Left lung (tissue), 10 donors: Measurements from ENCODE around the gene CHRDL2. TPM values are rescaled to one million over a fixed set of nuclear protein-coding genes. Genes with fewer than 3 reads are reported as not detected.

Source experiments
- ATAC-seq: fragments of 200-7000 bp; cut with Tn5 transposase; one replicate; pipeline ENCODE4 v1.9.1; 2020; ENCODE audit warnings: moderate library complexity
- DNase-seq, 4 donors: peaks; one replicate each; pipeline ENCODE4 v3.0.0-alpha.2; 2013 to 2020
- H3K27ac ChIP-seq, 2 donors: fragments of 200-600 bp; sonication (generic) in 1 of 2; one replicate each; pipeline versions ENCODE4 v1.5.0 to v1.8.0; 2020 to 2021
- H3K27me3 ChIP-seq, 2 donors: fragments of 200-600 bp; sonication (generic) in 1 of 2; one replicate each; pipeline versions ENCODE4 v1.5.0 to v1.8.0; 2020 to 2021
- H3K36me3 ChIP-seq, 2 donors: fragments of 200-600 bp; sonication (generic) in 1 of 2; one replicate each; pipeline versions ENCODE4 v1.5.0 to v1.8.0; 2020 to 2021
- H3K4me1 ChIP-seq, 2 donors: fragments of 200-600 bp; one replicate each; pipeline ENCODE4 v1.8.0; 2021
- H3K4me3 ChIP-seq, 2 donors: fragments of 200-600 bp; sonication (generic) in 1 of 2; one replicate each; pipeline versions ENCODE4 v1.5.0 to v1.8.0; 2020 to 2021; ENCODE audit warnings: mild to moderate bottlenecking in 1 of 2
- H3K9me3 ChIP-seq, 2 donors: fragments of 200-600 bp; sonication (generic) in 1 of 2; one replicate each; pipeline versions ENCODE4 v1.5.0 to v1.8.0; 2020 to 2021
- intact Hi-C, 2 donors: fragments of 100-400 bp; cut with DNase I; formaldehyde crosslinking; loops; one replicate each; pipeline versions ENCODE4 v1.11.2 to v1.14.2; 2022
- polyA plus RNA-seq, 6 donors: library from polyadenylated mRNA; unstranded; fragments of 120-200 nt; gene quantifications; one replicate each; pipeline ENCODE4 v1.2.1, GENCODE V29; 2013; ENCODE audit not compliant: insufficient read length in 6 of 6
- total RNA-seq, 2 donors: library from RNA; stranded (reverse); fragmentation: NEBNext Ultra II Directional; extraction: Animal tissue kit (Norgen Biotek cat#: 25700); gene quantifications; one replicate each; pipeline ENCODE4 v1.2.1, GENCODE V29; 2021
- TF ChIP-seq, protein P1 (sequence below), 2 donors: fragments of 200-600 bp; sonication (generic) in 1 of 2; IDR thresholded peaks; one replicate each; pipeline versions ENCODE4 v1.5.0 to v1.8.0; 2021; ENCODE audit warnings: antibody characterized with exemption in 2 of 2
- donor health status: DM: no; HTN: yes; CAD: no.
- donor health status: DM: no; HTN: no; CAD: no.

Gene CHRDL2
- total and polyA plus RNA-seq, 8 donors: 0.48 to 5.2 (median 0.69) TPM

DNA sequence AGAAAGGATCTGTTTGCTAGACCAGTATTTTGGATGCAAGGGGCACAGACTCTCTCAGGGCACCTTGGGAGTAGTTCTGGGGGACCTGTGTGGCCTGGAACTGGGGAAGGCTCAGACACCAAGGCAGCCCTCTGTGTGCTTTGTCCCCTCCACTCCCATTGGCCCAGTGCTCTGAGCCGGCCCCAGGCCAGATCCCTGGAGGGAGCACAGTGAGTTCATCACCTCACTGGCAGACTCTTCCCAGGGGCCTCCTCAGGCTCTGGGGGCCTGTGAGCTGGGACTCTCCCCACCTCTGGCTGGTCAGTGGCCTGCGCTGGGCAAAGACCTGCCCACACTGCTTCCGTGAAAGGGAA lies 51.7 kb downstream of the CHRDL2 start:
- intact Hi-C loops: no loop called here
- no peak overlapping the region for H3K27ac ChIP-seq
- ATAC-seq: no peak
- peak in 1 of 4 donors; percentile 13 for DNase-seq
- no peaks in the 10 kb centered on the region for H3K36me3 ChIP-seq
- H3K4me3 ChIP-seq: no peak overlapping the region
- TF ChIP-seq, protein P1, sequence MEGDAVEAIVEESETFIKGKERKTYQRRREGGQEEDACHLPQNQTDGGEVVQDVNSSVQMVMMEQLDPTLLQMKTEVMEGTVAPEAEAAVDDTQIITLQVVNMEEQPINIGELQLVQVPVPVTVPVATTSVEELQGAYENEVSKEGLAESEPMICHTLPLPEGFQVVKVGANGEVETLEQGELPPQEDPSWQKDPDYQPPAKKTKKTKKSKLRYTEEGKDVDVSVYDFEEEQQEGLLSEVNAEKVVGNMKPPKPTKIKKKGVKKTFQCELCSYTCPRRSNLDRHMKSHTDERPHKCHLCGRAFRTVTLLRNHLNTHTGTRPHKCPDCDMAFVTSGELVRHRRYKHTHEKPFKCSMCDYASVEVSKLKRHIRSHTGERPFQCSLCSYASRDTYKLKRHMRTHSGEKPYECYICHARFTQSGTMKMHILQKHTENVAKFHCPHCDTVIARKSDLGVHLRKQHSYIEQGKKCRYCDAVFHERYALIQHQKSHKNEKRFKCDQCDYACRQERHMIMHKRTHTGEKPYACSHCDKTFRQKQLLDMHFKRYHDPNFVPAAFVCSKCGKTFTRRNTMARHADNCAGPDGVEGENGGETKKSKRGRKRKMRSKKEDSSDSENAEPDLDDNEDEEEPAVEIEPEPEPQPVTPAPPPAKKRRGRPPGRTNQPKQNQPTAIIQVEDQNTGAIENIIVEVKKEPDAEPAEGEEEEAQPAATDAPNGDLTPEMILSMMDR (IDR thresholded peaks at IDR 0.05): no peak
- no peaks in the 10 kb centered on the region for H3K9me3 ChIP-seq
- H3K27me3 ChIP-seq: peaks cover 0 to 20% of the 10 kb centered on the region in 2 donors
- peaks cover 0 to 12% of the 10 kb centered on the region in 2 donors for H3K4me1 ChIP-seq

DNA sequence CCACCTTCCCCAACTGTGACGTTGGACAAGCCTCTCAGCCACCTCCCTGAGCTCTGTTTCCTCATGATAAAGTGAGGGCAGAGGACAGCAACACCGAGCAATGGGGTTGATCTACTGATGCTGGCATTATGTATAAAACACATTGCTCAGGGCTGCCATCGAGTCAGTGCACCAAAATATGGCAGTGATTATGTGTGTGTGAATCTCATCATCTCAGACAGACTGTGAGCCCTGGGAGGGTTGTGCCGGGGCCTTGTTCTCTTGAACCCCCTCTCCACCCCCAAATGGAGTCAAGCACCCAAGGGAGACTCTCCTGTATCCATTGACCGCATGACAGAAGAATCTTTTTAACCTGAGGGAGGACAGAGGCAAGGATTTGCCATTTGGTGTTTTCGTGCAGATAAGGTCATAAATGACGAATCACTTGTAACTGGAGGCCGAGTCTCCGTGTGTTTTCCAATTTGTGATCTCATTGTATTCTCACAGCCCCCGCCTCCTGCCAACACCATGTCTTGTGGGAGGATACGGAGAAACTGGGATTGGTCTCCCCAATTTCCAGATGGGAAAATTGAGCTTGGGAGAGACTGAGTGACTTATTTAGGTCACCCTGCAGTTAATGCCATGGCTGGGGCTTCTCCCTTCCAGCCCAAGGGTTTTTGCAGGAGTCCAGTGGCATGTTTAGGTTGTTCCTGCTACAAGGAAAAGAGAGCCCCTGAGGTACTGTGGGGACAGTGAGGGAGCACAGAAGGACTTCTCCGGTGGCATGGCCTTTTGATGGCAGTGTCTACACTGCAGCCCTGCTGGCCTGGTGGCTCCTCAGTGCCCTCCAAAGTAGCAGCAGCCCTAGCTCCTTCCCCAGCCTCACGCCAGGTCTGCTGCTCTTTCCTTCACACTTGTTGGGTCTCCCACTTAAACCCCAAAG lies 52.4 kb downstream of the CHRDL2 start:
- Histone ChIP-seq H3K4me1 (peaks cover 0 to 6% of the 10 kb centered on the region in 2 donors), H3K36me3 (no peaks in the 10 kb centered on the region), H3K9me3 (no peaks in the 10 kb centered on the region), H3K27ac (no peak overlapping the region), H3K27me3 (peaks cover 0 to 17% of the 10 kb centered on the region in 2 donors), H3K4me3 (no peak overlapping the region)
- no peak for ATAC-seq
- peak in 1 of 4 donors; percentile 13 for DNase-seq
- intact Hi-C loops: no loop called here
- TF ChIP-seq, protein P1 (IDR thresholded peaks at IDR 0.05): no peak

- ATAC-seq (no peak), DNase-seq (no peak)
- TF ChIP-seq, protein P1 (IDR thresholded peaks at IDR 0.05): no peak
- Histone ChIP-seq H3K4me1 (no peaks in the 10 kb centered on the region), H3K36me3 (no peaks in the 10 kb centered on the region), H3K27ac (no peak overlapping the region), H3K9me3 (no peaks in the 10 kb centered on the region), H3K27me3 (peaks cover 0 to 9% of the 10 kb centered on the region in 2 donors), H3K4me3 (no peak overlapping the region)
- intact Hi-C loops: no loop called here
Measured at GRCh38 chr11:74678041-74678440, 53.2 kb downstream of the CHRDL2 start.

DNA sequence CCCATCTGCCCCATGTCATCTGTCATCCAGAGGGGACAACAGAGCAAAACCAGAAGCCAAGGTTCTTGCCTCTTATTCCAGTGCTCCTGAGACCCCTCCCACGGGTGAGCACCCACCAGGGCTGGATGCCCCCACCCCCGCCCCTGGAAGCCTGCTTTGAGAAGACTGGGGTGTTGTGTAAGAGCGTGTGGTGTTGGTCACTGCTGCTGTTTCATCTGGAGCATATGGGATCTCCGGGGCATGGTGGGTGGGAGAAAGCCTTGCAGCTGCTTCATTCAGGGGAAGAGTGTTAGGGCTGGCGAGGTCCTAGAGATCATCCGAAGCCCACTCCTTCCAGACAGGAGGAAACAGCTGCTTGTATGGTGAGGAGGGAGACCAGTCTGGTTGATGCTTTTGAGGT lies 54.1 kb downstream of the CHRDL2 start:
- no peak for ATAC-seq
- peak in 1 of 4 donors; percentile 7 for DNase-seq
- Histone ChIP-seq H3K4me3 (no peak overlapping the region), H3K4me1 (peaks cover 0 to 3% of the 10 kb centered on the region in 2 donors), H3K27me3 (peaks cover 0 to under 1% of the 10 kb centered on the region in 2 donors), H3K9me3 (no peaks in the 10 kb centered on the region), H3K36me3 (no peaks in the 10 kb centered on the region), H3K27ac (no peak overlapping the region)
- intact Hi-C loops: no loop called here
- TF ChIP-seq, protein P1 (IDR thresholded peaks at IDR 0.05): no peak

- TF ChIP-seq, protein P1 (IDR thresholded peaks at IDR 0.05): no peak
- H3K9me3 ChIP-seq: no peaks in the 10 kb centered on the region
- ATAC-seq (no peak), DNase-seq (peak in 1 of 4 donors; percentile 22)
- H3K36me3 ChIP-seq: no peaks in the 10 kb centered on the region
- H3K27ac ChIP-seq: no peak overlapping the region
- peaks cover 0 to 3% of the 10 kb centered on the region in 2 donors for H3K4me1 ChIP-seq
- H3K4me3 ChIP-seq: no peak overlapping the region
- no peaks in the 10 kb centered on the region for H3K27me3 ChIP-seq
- intact Hi-C loops: no loop called here
Measured at GRCh38 chr11:74676596-74676995, 54.6 kb downstream of the CHRDL2 start.
